PC-3 (cell line): ENCODE measurements around the gene TCERG1. TPM values are rescaled to one million over a fixed set of nuclear protein-coding genes. Genes with fewer than 3 reads are reported as not detected.

ENCODE experiments used
- ATAC-seq: fragments of 200-7000 bp; cut with Tn5 transposase; 2 replicates; pipeline ENCODE4 v1.9.1; 2020; ENCODE audit warnings: mild to moderate bottlenecking, moderate library complexity
- BruUV-seq: library from RNA; stranded (reverse); fragments of 400-500 nt; replicated peaks from 2 replicates; lab custom pipeline; 2021; lab: Mats Ljungman, UMichigan
- CTCF ChIA-PET: fragments of 300-600 bp; sonication (Branson Sonifier 250); formaldehyde crosslinking; loops from one replicate; lab custom pipeline; 2022; ENCODE audit warnings: antibody characterized with exemption; lab: Charles Lee
- POLR2A ChIA-PET: fragments of 300-600 bp; sonication (Branson Sonifier 250); formaldehyde crosslinking; loops from one replicate; lab custom pipeline; 2022; ENCODE audit warnings: antibody characterized with exemption; ENCODE audit not compliant: unreplicated experiment; lab: Charles Lee
- DNase-seq: peaks from one replicate; pipeline ENCODE4 v3.0.0-alpha.2; 2015
- H2AFZ ChIP-seq: fragments of 300-600 bp; sonication (generic); 2 replicates; pipeline ENCODE4 v1.6.0; 2016; ENCODE audit warnings: antibody characterized with exemption, low read length
- H3F3A ChIP-seq: fragments of 300-600 bp; sonication (generic); one replicate; pipeline ENCODE4 v1.6.0; 2017; ENCODE audit warnings: antibody characterized with exemption, low read length, control low read depth, mild to moderate bottlenecking; ENCODE audit not compliant: unreplicated experiment
- H3K27ac ChIP-seq: fragments of 300-600 bp; sonication (generic); 2 replicates; pipeline ENCODE4 v1.5.1; 2016; ENCODE audit warnings: mild to moderate bottlenecking, low read length
- H3K27me3 ChIP-seq: fragments of 300-600 bp; sonication (generic); 2 replicates; pipeline ENCODE4 v1.6.1; 2016; ENCODE audit warnings: low read length, mixed read lengths
- H3K36me3 ChIP-seq: fragments of 300-600 bp; sonication (generic); 2 replicates; pipeline ENCODE4 v1.6.1; 2016; ENCODE audit warnings: low read depth, mixed run types, low read length, mixed read lengths
- H3K4me1 ChIP-seq: fragments of 300-600 bp; sonication (generic); 2 replicates; pipeline ENCODE4 v1.5.1; 2016; ENCODE audit warnings: low read length; ENCODE audit not compliant: insufficient read depth
- H3K4me2 ChIP-seq: fragments of 300-600 bp; sonication (generic); 2 replicates; pipeline ENCODE4 v1.6.0; 2016; ENCODE audit warnings: low read length
- H3K4me3 ChIP-seq: fragments of 300-600 bp; sonication (generic); 2 replicates; pipeline ENCODE4 v1.5.1; 2016; ENCODE audit warnings: mild to moderate bottlenecking, low read length, mixed read lengths
- H3K79me2 ChIP-seq: fragments of 300-600 bp; sonication (generic); 2 replicates; pipeline ENCODE4 v1.6.1; 2017; ENCODE audit warnings: low read length, mixed read lengths
- H3K9ac ChIP-seq: fragments of 300-600 bp; sonication (generic); 2 replicates; pipeline ENCODE4 v1.6.0; 2016; ENCODE audit warnings: mild to moderate bottlenecking, low read length
- H3K9me2 ChIP-seq: fragments of 300-600 bp; sonication (generic); replicated peaks from 2 replicates; pipeline ENCODE4 v1.6.1; 2016; ENCODE audit warnings: mixed run types, low read length, mixed read lengths
- H3K9me3 ChIP-seq: fragments of 300-600 bp; sonication (generic); 2 replicates; pipeline ENCODE4 v1.6.1; 2016; ENCODE audit warnings: low read length, mixed read lengths
- H4K20me1 ChIP-seq: fragments of 300-600 bp; sonication (generic); 2 replicates; pipeline ENCODE4 v1.6.1; 2016; ENCODE audit warnings: low read length, mixed read lengths
- EZH2 ChIP-seq: fragments of 300-600 bp; sonication (generic); IDR thresholded peaks from one replicate; pipeline ENCODE4 v1.6.1; 2017; ENCODE audit warnings: antibody characterized with exemption, mild to moderate bottlenecking, low read length; ENCODE audit not compliant: unreplicated experiment
- EZH2phosphoT487 ChIP-seq: fragments of 300-600 bp; sonication (generic); IDR thresholded peaks from 2 replicates; pipeline ENCODE4 v1.6.1; 2018; ENCODE audit warnings: mild to moderate bottlenecking, antibody characterized with exemption, low read length, borderline replicate concordance
- intact Hi-C: fragments of 100-400 bp; cut with micrococcal nuclease; formaldehyde crosslinking; loops from 2 replicates; pipeline ENCODE4 v1.9.0; 2023
- total RNA-seq: library from RNA; depleted of rRNA; stranded (reverse); fragments of >200 nt; gene quantifications from 2 replicates; pipeline ENCODE4 v1.2.3, GENCODE V29; 2014
- TF ChIP-seq, protein P1 (sequence below): fragments of 300-600 bp; sonication (generic); conservative IDR thresholded peaks from 2 replicates; pipeline ENCODE4 v1.5.1; 2017; ENCODE audit warnings: antibody characterized with exemption, low read depth, mild to moderate bottlenecking, low read length

Gene TCERG1
- total RNA-seq, 1 experiment from 2014 or later = 96.9 TPM

DNA sequence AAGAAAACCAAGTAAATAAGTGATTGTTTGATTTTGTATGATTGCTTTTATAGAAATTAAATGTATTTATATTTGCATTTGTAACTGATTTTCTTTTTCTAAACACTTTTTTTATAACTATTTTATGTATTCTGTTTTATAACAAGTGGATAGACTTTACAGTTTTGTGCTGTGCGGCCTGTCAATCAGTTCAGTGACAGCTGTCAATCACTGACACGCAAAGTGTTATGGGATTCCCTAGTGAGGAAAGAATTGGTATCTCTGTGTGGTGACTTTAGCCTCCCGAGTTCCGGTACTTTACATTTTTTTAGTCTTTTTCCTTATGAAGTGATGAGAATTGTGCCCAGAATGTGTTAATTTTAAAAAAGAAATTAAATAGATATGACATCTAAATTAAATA is 52.5 kb downstream of the TCERG1 start:
- ChIA-PET CTCF (no interaction called here), POLR2A (no interaction called here)
- no peak overlapping the region for H2AFZ ChIP-seq
- H3K79me2 ChIP-seq = no peaks in the 10 kb centered on the region
- ATAC-seq = no peak
- H3K27ac ChIP-seq = no peak overlapping the region
- no peak overlapping the region for H3K4me2 ChIP-seq
- H3K4me3 ChIP-seq = no peak overlapping the region
- no peaks in the 10 kb centered on the region for H3K27me3 ChIP-seq
- H3K36me3 ChIP-seq = peaks cover 65% of the 10 kb centered on the region
- H3K4me1 ChIP-seq = no peaks in the 10 kb centered on the region
- BruUV-seq = no TSS peak
- no peak overlapping the region for H3K9ac ChIP-seq
- no peaks in the 10 kb centered on the region for H3F3A ChIP-seq
- no peaks in the 10 kb centered on the region for H3K9me2 ChIP-seq
- no peaks in the 10 kb centered on the region for H3K9me3 ChIP-seq
- intact Hi-C loops = no loop called here
- no peak for DNase-seq
- no peaks in the 10 kb centered on the region for H4K20me1 ChIP-seq
- TF ChIP-seq, protein P1, sequence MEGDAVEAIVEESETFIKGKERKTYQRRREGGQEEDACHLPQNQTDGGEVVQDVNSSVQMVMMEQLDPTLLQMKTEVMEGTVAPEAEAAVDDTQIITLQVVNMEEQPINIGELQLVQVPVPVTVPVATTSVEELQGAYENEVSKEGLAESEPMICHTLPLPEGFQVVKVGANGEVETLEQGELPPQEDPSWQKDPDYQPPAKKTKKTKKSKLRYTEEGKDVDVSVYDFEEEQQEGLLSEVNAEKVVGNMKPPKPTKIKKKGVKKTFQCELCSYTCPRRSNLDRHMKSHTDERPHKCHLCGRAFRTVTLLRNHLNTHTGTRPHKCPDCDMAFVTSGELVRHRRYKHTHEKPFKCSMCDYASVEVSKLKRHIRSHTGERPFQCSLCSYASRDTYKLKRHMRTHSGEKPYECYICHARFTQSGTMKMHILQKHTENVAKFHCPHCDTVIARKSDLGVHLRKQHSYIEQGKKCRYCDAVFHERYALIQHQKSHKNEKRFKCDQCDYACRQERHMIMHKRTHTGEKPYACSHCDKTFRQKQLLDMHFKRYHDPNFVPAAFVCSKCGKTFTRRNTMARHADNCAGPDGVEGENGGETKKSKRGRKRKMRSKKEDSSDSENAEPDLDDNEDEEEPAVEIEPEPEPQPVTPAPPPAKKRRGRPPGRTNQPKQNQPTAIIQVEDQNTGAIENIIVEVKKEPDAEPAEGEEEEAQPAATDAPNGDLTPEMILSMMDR = no peak
- no peak for TF ChIP-seq EZH2
- TF ChIP-seq EZH2phosphoT487 = no peak

DNA sequence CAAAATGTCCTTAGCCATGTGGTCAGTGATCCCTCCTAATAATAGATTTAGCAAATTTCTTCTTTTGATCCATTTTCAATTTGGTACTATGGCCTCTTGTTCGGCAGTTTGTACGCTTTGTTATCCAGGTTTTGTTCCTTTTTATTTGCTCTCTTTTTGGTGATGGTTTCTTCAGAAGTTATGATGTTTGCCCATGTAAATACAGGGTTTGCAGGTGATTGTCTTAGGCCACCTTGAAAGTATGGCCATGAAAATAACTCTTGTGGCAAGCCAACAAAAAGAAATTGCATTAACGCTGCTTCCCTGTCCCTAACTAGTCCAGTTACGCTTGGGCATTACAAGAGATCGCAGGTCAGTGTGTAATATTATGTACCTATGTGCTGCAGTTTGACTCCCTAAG is 60.3 kb downstream of the TCERG1 start:
- CTCF ChIA-PET = no interaction called here

DNA sequence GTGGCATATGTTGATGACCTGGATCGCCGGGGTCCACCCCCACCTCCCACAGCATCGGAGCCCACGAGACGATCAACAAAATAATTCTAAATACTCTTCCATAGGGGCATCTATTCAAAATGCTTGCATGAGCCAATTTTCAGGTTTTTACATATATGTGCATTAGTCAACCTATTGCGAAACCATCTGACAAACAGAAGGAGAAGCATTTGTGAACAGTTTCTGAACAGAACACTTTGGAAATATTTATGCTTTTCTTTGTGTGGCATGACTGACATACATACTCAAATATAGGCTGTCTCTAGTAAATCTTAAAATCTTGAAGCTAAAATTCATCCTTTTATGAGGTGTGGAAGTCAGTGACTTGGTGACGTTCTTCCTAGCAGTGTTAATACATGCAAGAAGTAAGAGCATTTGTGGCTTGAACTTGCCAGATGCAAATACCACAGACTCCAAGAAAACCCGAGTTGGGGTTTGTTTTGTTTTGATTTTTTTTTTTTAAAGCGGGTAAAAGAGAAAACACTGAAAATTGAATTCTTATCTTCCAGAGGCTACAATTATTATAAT is 63.5 kb downstream of the TCERG1 start:
- Histone ChIP-seq H3K4me3 (no peak overlapping the region), H3K27me3 (no peaks in the 10 kb centered on the region), H3K79me2 (no peaks in the 10 kb centered on the region), H3K4me2 (no peak overlapping the region), H3K9me3 (no peaks in the 10 kb centered on the region), H3K4me1 (no peaks in the 10 kb centered on the region), H3K9ac (no peak overlapping the region), H4K20me1 (no peaks in the 10 kb centered on the region), H2AFZ (no peak overlapping the region), H3K9me2 (no peaks in the 10 kb centered on the region), H3F3A (peaks cover 5% of the 10 kb centered on the region), H3K27ac (no peak overlapping the region), H3K36me3 (peaks cover 69% of the 10 kb centered on the region)
- ChIA-PET POLR2A (no interaction called here), CTCF (no interaction called here)
- TSS peak; percentile 48 for BruUV-seq
- DNase-seq = peak; percentile 46
- intact Hi-C loops = no loop called here
- ATAC-seq = no peak
- no peak for TF ChIP-seq EZH2
- no peak for TF ChIP-seq EZH2phosphoT487
- TF ChIP-seq, protein P1 = no peak

More for the DNA sequence above, 60.3 kb downstream of the TCERG1 start:
- no peak for DNase-seq
- Histone ChIP-seq H3K27me3 (no peaks in the 10 kb centered on the region), H3K4me2 (no peak overlapping the region), H4K20me1 (no peaks in the 10 kb centered on the region), H3K27ac (no peak overlapping the region), H3F3A (peaks cover 5% of the 10 kb centered on the region), H3K36me3 (peaks cover 85% of the 10 kb centered on the region), H3K4me3 (no peak overlapping the region), H3K79me2 (no peaks in the 10 kb centered on the region), H2AFZ (no peak overlapping the region), H3K9me3 (no peaks in the 10 kb centered on the region), H3K9ac (no peak overlapping the region), H3K9me2 (no peaks in the 10 kb centered on the region), H3K4me1 (no peaks in the 10 kb centered on the region)
- POLR2A ChIA-PET = no interaction called here
- TF ChIP-seq EZH2 (no peak), EZH2phosphoT487 (no peak)
- TF ChIP-seq, protein P1 = no peak
- intact Hi-C loops = no loop called here
- BruUV-seq = no TSS peak
- ATAC-seq = no peak
